ENCODE measurements around the gene GJA5. TPM values are rescaled to one million over a fixed set of nuclear protein-coding genes. Genes with fewer than 3 reads are reported as not detected.

Gene GJA5
- total RNA-seq, 1 experiment from 2014 or later: not detected

GRCh38 chr1:147717051-147717705, 43.2 kb downstream of the GJA5 start:
- no peak overlapping the region for H3K27ac ChIP-seq (ENCODE audit: low read length)
- CTCF ChIA-PET: no interaction called here
- no peaks in the 10 kb centered on the region; the same call in 1 of the 2 replicates for H3K4me1 ChIP-seq (ENCODE audit: control insufficient read depth, insufficient read depth, low read length)
- POLR2A ChIA-PET: no interaction called here
- no peak for TF ChIP-seq CTCF (IDR thresholded peaks at IDR 0.05)
- no peak for TF ChIP-seq TCF7L2 (IDR thresholded peaks at IDR 0.05; ENCODE audit: low read depth, low read length)
- no peak for TF ChIP-seq SIN3A (IDR thresholded peaks at IDR 0.05; ENCODE audit: borderline replicate concordance, insufficient read depth, low read depth, low read length)
- TF ChIP-seq, protein P1, sequence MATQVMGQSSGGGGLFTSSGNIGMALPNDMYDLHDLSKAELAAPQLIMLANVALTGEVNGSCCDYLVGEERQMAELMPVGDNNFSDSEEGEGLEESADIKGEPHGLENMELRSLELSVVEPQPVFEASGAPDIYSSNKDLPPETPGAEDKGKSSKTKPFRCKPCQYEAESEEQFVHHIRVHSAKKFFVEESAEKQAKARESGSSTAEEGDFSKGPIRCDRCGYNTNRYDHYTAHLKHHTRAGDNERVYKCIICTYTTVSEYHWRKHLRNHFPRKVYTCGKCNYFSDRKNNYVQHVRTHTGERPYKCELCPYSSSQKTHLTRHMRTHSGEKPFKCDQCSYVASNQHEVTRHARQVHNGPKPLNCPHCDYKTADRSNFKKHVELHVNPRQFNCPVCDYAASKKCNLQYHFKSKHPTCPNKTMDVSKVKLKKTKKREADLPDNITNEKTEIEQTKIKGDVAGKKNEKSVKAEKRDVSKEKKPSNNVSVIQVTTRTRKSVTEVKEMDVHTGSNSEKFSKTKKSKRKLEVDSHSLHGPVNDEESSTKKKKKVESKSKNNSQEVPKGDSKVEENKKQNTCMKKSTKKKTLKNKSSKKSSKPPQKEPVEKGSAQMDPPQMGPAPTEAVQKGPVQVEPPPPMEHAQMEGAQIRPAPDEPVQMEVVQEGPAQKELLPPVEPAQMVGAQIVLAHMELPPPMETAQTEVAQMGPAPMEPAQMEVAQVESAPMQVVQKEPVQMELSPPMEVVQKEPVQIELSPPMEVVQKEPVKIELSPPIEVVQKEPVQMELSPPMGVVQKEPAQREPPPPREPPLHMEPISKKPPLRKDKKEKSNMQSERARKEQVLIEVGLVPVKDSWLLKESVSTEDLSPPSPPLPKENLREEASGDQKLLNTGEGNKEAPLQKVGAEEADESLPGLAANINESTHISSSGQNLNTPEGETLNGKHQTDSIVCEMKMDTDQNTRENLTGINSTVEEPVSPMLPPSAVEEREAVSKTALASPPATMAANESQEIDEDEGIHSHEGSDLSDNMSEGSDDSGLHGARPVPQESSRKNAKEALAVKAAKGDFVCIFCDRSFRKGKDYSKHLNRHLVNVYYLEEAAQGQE (IDR thresholded peaks at IDR 0.05; ENCODE audit: insufficient read depth in 1 of 2, low read depth in 2 of 2, low read length in 1 of 2): no peak
- no peak for TF ChIP-seq POLR2AphosphoS5 (IDR thresholded peaks at IDR 0.05; ENCODE audit: low read depth, low read length)
- intact Hi-C loops (cut with micrococcal nuclease; ENCODE audit: unreplicated experiment) (loop anchor here (2.0 kb wide), 1 partner anchor 14 kb away; no protein-coding TSS in a partner anchor), in situ Hi-C loops (cut with HindIII; ENCODE audit: low pct_unique_long_range_greater_than_20kb, low sequenced_read_pairs) (no loop called here)
- H3K27me3 ChIP-seq (ENCODE audit: control insufficient read depth, insufficient read depth, low read length): no peaks in the 10 kb centered on the region; the same call in 1 of the 2 replicates
- DNase-seq (ENCODE audit: low read depth, low spot score) (no peak), ATAC-seq (peak; percentile 90)
- no TSS peak for BruUV-seq (replicated peaks)
- H3K36me3 ChIP-seq (ENCODE audit: control insufficient read depth, insufficient read depth, low read length): no peaks in the 10 kb centered on the region
- no peak overlapping the region for H3K4me3 ChIP-seq (ENCODE audit: low read depth in 2 of 2, low read length in 2 of 2)
- no peaks in the 10 kb centered on the region for H3K9me3 ChIP-seq (ENCODE audit: control insufficient read depth, insufficient read depth, low read depth, low read length)

DNA sequence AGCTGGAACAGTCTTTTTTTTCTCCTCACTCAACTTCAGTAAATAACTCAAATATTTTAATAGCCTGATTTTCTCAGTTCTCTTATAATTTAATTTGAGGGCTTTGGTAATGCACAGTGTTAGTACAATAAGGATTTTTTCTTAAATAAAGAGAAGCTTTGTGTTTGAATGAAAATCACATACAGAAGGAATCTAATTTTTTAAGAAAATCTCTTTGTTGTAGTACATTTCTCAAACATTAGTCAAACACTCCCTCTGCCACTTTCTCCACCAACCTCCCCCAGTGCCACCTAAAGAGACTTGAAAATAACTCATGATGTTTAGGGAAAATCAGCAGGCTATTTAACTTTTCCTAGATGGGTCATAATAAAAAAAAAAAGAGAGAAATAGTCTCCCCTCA, 47.8 kb downstream of the GJA5 start:
- Histone ChIP-seq H3K9me3 (ENCODE audit: control insufficient read depth, insufficient read depth, low read depth, low read length) (no peaks in the 10 kb centered on the region), H3K27ac (ENCODE audit: low read length) (no peak overlapping the region), H3K4me1 (ENCODE audit: control insufficient read depth, insufficient read depth, low read length) (no peaks in the 10 kb centered on the region; the same call in 1 of the 2 replicates), H3K4me3 (ENCODE audit: low read depth in 2 of 2, low read length in 2 of 2) (no peak overlapping the region), H3K27me3 (ENCODE audit: control insufficient read depth, insufficient read depth, low read length) (no peaks in the 10 kb centered on the region; the same call in 1 of the 2 replicates), H3K36me3 (ENCODE audit: control insufficient read depth, insufficient read depth, low read length) (no peaks in the 10 kb centered on the region)
- ChIA-PET CTCF (interaction anchor here (0.6 kb wide), 1 partner anchor 45 kb away, joined by 4 read pairs; no protein-coding TSS in a partner anchor), POLR2A (interaction anchor here (0.6 kb wide), 1 partner anchor 35 kb away, joined by 4 read pairs; no protein-coding TSS in a partner anchor)
- BruUV-seq (replicated peaks): no TSS peak
- no peak for DNase-seq (ENCODE audit: low read depth, low spot score)
- no peak for ATAC-seq
- intact Hi-C loops (cut with micrococcal nuclease; ENCODE audit: unreplicated experiment) (no loop called here), in situ Hi-C loops (cut with HindIII; ENCODE audit: low pct_unique_long_range_greater_than_20kb, low sequenced_read_pairs) (no loop called here)
- TF ChIP-seq CTCF (IDR thresholded peaks at IDR 0.05) (no peak), POLR2AphosphoS5 (IDR thresholded peaks at IDR 0.05; ENCODE audit: low read depth, low read length) (no peak), TCF7L2 (IDR thresholded peaks at IDR 0.05; ENCODE audit: low read depth, low read length) (no peak), SIN3A (IDR thresholded peaks at IDR 0.05; ENCODE audit: borderline replicate concordance, insufficient read depth, low read depth, low read length) (no peak)
- TF ChIP-seq, protein P1 (IDR thresholded peaks at IDR 0.05; ENCODE audit: insufficient read depth in 1 of 2, low read depth in 2 of 2, low read length in 1 of 2): no peak

Data from Panc1 (cell line).